Smooth muscle cell (in vitro differentiated cells): Measurements from ENCODE around the gene ADRM1. TPM values are rescaled to one million over a fixed set of nuclear protein-coding genes. Genes with fewer than 3 reads are reported as not detected.
A peak's percentile ranks its signal among the peaks of the same experiment; 100 is the strongest.

Source experiments
- DNase-seq: peaks from one replicate; lab custom pipeline; 2025; ENCODE audit not compliant: unreplicated experiment; lab: John Stamatoyannopoulos, UW
- H2AFZ ChIP-seq: fragments of 200-600 bp; sonication (generic); 2 replicates; pipeline ENCODE4 v1.6.0; 2016; ENCODE audit warnings: antibody characterized with exemption, low read depth, mild to moderate bottlenecking
- H3F3A ChIP-seq: fragments of 200-600 bp; sonication (generic); 2 replicates; pipeline ENCODE4 v1.6.0; 2017; ENCODE audit warnings: antibody characterized with exemption, low read depth
- H3K27ac ChIP-seq: fragments of 200-600 bp; sonication (generic); 2 replicates; pipeline ENCODE4 v1.5.1; 2016; ENCODE audit warnings: low read depth, mild to moderate bottlenecking
- H3K27me3 ChIP-seq: fragments of 200-600 bp; sonication (generic); 2 replicates; pipeline ENCODE4 v1.6.1; 2016; ENCODE audit warnings: low read depth, mild to moderate bottlenecking
- H3K36me3 ChIP-seq: fragments of 200-600 bp; sonication (generic); 2 replicates; pipeline ENCODE4 v1.5.1; 2016; ENCODE audit warnings: low read depth
- H3K4me1 ChIP-seq: fragments of 200-600 bp; sonication (generic); 2 replicates; pipeline ENCODE4 v1.5.1; 2016; ENCODE audit warnings: low read depth
- H3K4me2 ChIP-seq: fragments of 200-600 bp; sonication (generic); 2 replicates; pipeline ENCODE4 v1.6.0; 2016; ENCODE audit warnings: mild to moderate bottlenecking
- H3K4me3 ChIP-seq: fragments of 200-600 bp; sonication (generic); 2 replicates; pipeline ENCODE4 v1.5.1; 2016; ENCODE audit warnings: mild to moderate bottlenecking
- H3K79me2 ChIP-seq: fragments of 200-600 bp; sonication (generic); 2 replicates; pipeline ENCODE4 v1.6.0; 2016; ENCODE audit warnings: low read depth, mild to moderate bottlenecking
- H3K9ac ChIP-seq: fragments of 200-600 bp; sonication (generic); 2 replicates; pipeline ENCODE4 v1.6.0; 2016; ENCODE audit warnings: low read depth
- H3K9me3 ChIP-seq: fragments of 200-600 bp; sonication (generic); replicated peaks from 2 replicates; pipeline ENCODE4 v1.5.1; 2016; ENCODE audit warnings: low read depth
- H4K20me1 ChIP-seq: fragments of 200-600 bp; sonication (generic); 2 replicates; pipeline ENCODE4 v1.6.0; 2016; ENCODE audit warnings: low read depth
- WGBS: methylation state at CpG from one replicate; pipeline ENCODE4 v1.1.7; 2016; ENCODE audit warnings: low lambda C conversion rate; 5-methylcytosine and 5-hydroxymethylcytosine counted together
- polyA plus RNA-seq: library from polyadenylated mRNA; unstranded; fragments of >200 nt; fragmentation: Nextera tagmentation; extraction: Ambion mirVana; gene quantifications from 2 replicates; pipeline ENCODE4 v1.2.1, GENCODE V29; 2016
- total RNA-seq: library from RNA; depleted of rRNA; stranded (reverse); fragments of >200 nt; gene quantifications from 2 replicates; pipeline ENCODE4 v1.2.3, GENCODE V29; 2014
- TF ChIP-seq, protein P1 (sequence below): fragments of 200-600 bp; sonication (generic); IDR thresholded peaks from 2 replicates; pipeline ENCODE4 v1.5.1; 2017; ENCODE audit warnings: borderline replicate concordance, mild to moderate bottlenecking, antibody characterized with exemption; ENCODE audit not compliant: insufficient read depth, poor library complexity, severe bottlenecking

Gene ADRM1
- total and polyA plus RNA-seq, 2 experiments from 2014 or later = 101 to 121 TPM

DNA sequence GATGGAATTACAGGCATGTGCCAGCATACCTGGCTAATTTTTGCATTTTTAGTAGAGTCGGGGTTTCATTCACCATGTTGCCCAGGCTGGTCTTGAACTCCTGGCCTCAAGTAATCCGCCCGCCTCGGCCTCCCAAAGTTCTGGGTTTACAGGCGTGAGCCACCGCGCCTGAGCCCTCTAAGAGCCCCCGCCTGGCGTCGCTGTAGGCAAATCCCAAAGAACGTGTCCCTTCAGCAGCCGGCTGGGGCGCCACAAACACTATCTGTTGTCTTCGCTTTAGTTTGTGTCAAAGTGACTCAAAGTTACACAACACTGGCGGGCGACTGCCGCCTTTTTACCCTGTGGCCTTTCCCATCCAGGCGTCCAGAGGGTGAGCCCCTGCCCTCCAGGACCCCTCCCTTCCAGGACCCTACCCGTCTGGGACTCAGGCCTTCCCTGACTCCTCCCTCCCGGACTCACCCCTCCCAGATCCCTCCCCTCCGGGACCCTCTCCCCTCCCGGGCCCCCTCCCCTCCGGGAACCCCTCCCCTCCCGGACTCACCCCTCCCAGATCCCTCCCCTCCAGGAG is 940 bp upstream of the ADRM1 start:
- peak; percentile 90 for DNase-seq
- Histone ChIP-seq H3K27me3 (no peaks in the 10 kb centered on the region), H3K27ac (peak overlapping the region; percentile 89), H3K79me2 (peaks cover 38% of the 10 kb centered on the region), H3K36me3 (no peaks in the 10 kb centered on the region), H3K9ac (peak overlapping the region; percentile 91), H4K20me1 (peaks cover 36% of the 10 kb centered on the region), H2AFZ (no peak overlapping the region), H3K4me1 (peaks cover 14% of the 10 kb centered on the region), H3F3A (peaks cover 11% of the 10 kb centered on the region), H3K9me3 (no peaks in the 10 kb centered on the region), H3K4me3 (peak overlapping the region; percentile 88), H3K4me2 (peak overlapping the region; percentile 95)
- 6% methylated on average over 19 of the region's 24 CpGs for WGBS
- TF ChIP-seq, protein P1, sequence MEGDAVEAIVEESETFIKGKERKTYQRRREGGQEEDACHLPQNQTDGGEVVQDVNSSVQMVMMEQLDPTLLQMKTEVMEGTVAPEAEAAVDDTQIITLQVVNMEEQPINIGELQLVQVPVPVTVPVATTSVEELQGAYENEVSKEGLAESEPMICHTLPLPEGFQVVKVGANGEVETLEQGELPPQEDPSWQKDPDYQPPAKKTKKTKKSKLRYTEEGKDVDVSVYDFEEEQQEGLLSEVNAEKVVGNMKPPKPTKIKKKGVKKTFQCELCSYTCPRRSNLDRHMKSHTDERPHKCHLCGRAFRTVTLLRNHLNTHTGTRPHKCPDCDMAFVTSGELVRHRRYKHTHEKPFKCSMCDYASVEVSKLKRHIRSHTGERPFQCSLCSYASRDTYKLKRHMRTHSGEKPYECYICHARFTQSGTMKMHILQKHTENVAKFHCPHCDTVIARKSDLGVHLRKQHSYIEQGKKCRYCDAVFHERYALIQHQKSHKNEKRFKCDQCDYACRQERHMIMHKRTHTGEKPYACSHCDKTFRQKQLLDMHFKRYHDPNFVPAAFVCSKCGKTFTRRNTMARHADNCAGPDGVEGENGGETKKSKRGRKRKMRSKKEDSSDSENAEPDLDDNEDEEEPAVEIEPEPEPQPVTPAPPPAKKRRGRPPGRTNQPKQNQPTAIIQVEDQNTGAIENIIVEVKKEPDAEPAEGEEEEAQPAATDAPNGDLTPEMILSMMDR = peak; percentile 76

GRCh38 chr20:62303062-62303339 is 204 bp downstream of the ADRM1 start:
- Histone ChIP-seq H3K27ac (peak overlapping the region; percentile 69), H2AFZ (no peak overlapping the region), H3K4me1 (peaks cover 14% of the 10 kb centered on the region), H3K4me2 (peak overlapping the region; percentile 100), H3K36me3 (no peaks in the 10 kb centered on the region), H3K9me3 (no peaks in the 10 kb centered on the region), H4K20me1 (peaks cover 44% of the 10 kb centered on the region), H3F3A (peaks cover 11% of the 10 kb centered on the region), H3K4me3 (peak overlapping the region; percentile 88), H3K27me3 (no peaks in the 10 kb centered on the region), H3K9ac (peak overlapping the region; percentile 88), H3K79me2 (peaks cover 38% of the 10 kb centered on the region)
- WGBS = under 1% methylated on average over 17 of the region's 39 CpGs
- DNase-seq = no peak
- TF ChIP-seq, protein P1 = no peak

- peak overlapping the region; percentile 88 for H3K4me3 ChIP-seq
- peak overlapping the region; percentile 69 for H3K27ac ChIP-seq
- no peaks in the 10 kb centered on the region for H3K27me3 ChIP-seq
- no peak overlapping the region for H2AFZ ChIP-seq
- no peaks in the 10 kb centered on the region for H3K9me3 ChIP-seq
- peak overlapping the region; percentile 100 for H3K4me2 ChIP-seq
- DNase-seq = no peak
- TF ChIP-seq, protein P1 = no peak
- H3K9ac ChIP-seq = peak overlapping the region; percentile 88
- 6% methylated on average over 55 of the region's 66 CpGs for WGBS
- peaks cover 38% of the 10 kb centered on the region for H3K79me2 ChIP-seq
- H3K4me1 ChIP-seq = peaks cover 14% of the 10 kb centered on the region
- H3F3A ChIP-seq = peaks cover 11% of the 10 kb centered on the region
- H3K36me3 ChIP-seq = no peaks in the 10 kb centered on the region
- peaks cover 44% of the 10 kb centered on the region for H4K20me1 ChIP-seq
These were observed 786 bp downstream of the ADRM1 start for GRCh38 chr20:62303340-62304226.
